Brain microvascular endothelial cell (primary cell): ENCODE results near the gene RNF111.
"Not testable (repeated sequence)": the region's sequence is repeated elsewhere in the genome, so short reads cannot be mapped to it uniquely, and the experiment has no call there.

ENCODE experiments used
- DNase-seq: peaks from one replicate; pipeline ENCODE4 v3.0.0-alpha.2; 2020
- H3K27ac ChIP-seq: fragments of 250-450 bp; sonication (Bioruptor Pico); 2 replicates; pipeline ENCODE4 v1.5.1; 2020; ENCODE audit warnings: mild to moderate bottlenecking, moderate library complexity
- H3K27me3 ChIP-seq: fragments of 250-450 bp; sonication (Bioruptor Pico); replicated peaks from 2 replicates; pipeline ENCODE4 v1.5.1; 2020; ENCODE audit warnings: mild to moderate bottlenecking
- H3K36me3 ChIP-seq: fragments of 250-450 bp; sonication (Bioruptor Pico); replicated peaks from 2 replicates; pipeline ENCODE4 v1.5.1; 2020; ENCODE audit warnings: mild to moderate bottlenecking
- H3K4me3 ChIP-seq: 2 replicates; pipeline ENCODE4 v1.5.1; 2011; ENCODE audit warnings: low read depth, mild to moderate bottlenecking, control low read depth, low read length, moderate library complexity
- in situ Hi-C: cut with HindIII; loops from 2 replicates; pipeline ENCODE4 v1.10.0; 2017; ENCODE audit warnings: low sequenced_read_pairs, low pct_ligation_motif_present
- TF ChIP-seq, protein P1 (sequence below): IDR thresholded peaks from 2 replicates; pipeline ENCODE4 v1.5.1; 2011; ENCODE audit warnings: low read depth, mild to moderate bottlenecking, moderate library complexity, low read length, control low read depth, inconsistent platforms; ENCODE audit errors: missing control alignments

Gene RNF111

DNA sequence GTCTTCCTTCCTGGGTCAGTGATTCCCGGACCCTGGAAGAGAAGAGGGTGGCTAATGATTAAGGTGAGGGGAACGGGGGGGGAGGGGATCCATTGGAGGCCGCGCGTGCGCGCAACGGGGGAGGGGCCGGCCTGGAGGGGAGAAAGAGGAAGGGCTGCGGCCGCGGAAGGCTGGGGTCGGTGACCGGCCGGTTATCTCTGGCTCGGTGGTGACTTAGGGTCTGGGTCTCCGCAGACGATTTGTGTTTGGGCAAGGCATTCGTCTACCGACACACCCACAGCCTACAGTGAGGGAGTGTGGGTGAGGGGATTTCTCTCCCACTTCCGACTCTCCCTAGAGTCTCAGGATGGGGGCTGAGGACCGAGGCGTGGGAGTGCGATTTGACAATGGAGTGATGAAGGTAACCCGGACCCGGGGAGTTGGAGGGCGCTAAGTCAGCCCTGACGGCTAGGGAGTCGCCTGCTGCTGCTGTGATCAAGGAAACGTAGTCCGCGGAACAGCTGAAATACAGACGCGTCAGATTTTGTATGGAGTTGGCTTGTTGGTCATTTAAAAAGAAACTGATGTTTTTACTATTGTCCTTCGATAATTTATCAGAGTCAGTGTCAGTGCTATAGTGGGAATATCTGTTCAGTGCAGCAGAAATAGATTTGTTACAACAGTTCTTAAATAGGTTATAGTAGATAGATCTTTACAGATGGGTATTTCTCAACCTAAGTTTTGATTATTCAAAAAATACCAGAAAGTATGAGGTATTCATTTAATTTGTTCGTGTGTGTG, 733 bp downstream of the RNF111 start:
- Histone ChIP-seq H3K27ac (peak overlapping the region; percentile 14), H3K27me3 (no peaks in the 10 kb centered on the region), H3K36me3 (peaks cover 4% of the 10 kb centered on the region), H3K4me3 (peak overlapping the region; percentile 99)
- in situ Hi-C loops, result no loop called here
- TF ChIP-seq, protein P1, sequence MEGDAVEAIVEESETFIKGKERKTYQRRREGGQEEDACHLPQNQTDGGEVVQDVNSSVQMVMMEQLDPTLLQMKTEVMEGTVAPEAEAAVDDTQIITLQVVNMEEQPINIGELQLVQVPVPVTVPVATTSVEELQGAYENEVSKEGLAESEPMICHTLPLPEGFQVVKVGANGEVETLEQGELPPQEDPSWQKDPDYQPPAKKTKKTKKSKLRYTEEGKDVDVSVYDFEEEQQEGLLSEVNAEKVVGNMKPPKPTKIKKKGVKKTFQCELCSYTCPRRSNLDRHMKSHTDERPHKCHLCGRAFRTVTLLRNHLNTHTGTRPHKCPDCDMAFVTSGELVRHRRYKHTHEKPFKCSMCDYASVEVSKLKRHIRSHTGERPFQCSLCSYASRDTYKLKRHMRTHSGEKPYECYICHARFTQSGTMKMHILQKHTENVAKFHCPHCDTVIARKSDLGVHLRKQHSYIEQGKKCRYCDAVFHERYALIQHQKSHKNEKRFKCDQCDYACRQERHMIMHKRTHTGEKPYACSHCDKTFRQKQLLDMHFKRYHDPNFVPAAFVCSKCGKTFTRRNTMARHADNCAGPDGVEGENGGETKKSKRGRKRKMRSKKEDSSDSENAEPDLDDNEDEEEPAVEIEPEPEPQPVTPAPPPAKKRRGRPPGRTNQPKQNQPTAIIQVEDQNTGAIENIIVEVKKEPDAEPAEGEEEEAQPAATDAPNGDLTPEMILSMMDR, result no peak
- DNase-seq, result peak; percentile 12

DNA sequence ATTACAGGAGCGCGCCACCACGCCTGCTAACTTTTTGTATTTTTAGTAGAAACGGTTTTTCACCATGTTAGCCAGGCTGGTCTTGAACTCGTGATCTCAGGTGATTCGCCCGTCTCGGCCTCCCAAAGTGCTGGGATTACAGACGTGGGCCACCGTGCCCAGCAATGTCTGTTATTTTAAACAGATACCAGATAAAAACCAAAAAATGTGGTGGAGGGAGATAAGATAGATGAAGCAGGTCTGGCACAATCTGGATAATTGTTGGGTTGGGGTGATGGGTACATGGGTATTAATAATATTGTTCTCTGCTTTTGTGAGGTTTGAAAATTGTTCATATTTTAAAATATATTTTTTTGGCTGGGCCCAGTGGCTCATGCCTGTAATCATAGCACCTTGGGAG, 4.7 kb downstream of the RNF111 start:
- Histone ChIP-seq H3K27ac (no peak overlapping the region), H3K4me3 (no peak overlapping the region), H3K36me3 (peaks cover 4% of the 10 kb centered on the region), H3K27me3 (no peaks in the 10 kb centered on the region)
- TF ChIP-seq, protein P1, result no peak
- in situ Hi-C loops, result no loop called here
- DNase-seq, result no peak

DNA sequence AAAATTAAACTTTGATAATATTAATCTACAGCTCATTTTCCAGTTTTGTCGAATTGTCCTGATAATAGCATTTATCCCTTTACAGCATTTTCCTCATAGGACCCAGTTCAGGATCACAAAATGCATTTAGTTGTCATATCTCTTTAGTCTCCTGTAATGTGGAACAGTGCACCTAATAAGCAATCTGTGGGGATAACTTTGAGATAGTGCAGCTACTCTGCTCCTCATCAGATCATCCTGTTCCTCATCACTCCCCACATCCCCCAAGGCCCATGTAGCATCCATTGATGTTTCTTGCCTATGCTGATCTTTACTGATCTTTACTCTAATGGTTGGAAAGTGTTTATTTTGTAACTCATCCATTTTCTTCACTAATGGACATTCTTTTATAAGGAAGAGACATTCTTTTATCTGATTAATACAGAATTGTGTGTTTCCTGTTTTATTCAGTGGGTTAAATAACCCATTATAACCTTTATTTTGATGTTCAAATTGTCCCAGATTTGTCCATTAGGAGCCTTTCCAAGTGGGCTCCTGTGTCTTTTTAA, 7.5 kb downstream of the RNF111 start:
- TF ChIP-seq, protein P1, result no peak
- in situ Hi-C loops, result no loop called here
- H3K27me3 ChIP-seq, result no peaks in the 10 kb centered on the region
- H3K36me3 ChIP-seq, result peaks cover 2% of the 10 kb centered on the region
- no peak overlapping the region for H3K4me3 ChIP-seq
- no peak overlapping the region for H3K27ac ChIP-seq
- DNase-seq, result no peak

DNA sequence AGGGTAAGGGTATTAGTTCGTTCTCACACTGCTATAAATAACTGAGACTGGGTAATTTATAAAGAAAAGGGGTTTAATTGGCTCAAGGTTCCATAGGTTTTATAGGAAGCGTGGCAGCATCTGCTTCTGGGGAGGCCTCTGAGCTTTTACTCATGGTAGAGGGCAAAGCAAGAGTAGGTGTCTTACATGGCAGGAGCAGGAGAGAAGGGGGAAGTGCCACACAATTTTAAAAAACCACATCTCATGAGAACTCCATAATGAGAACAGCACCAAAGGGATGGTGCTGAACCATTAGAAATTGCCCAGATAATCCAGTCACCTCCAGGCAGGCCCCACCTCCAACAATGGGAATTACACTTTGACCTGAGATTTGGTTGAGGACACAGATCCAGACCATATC, 12.2 kb downstream of the RNF111 start:
- H3K36me3 ChIP-seq, result peaks cover 3% of the 10 kb centered on the region
- no peaks in the 10 kb centered on the region for H3K27me3 ChIP-seq
- no peak overlapping the region for H3K27ac ChIP-seq
- in situ Hi-C loops, result no loop called here
- no peak for DNase-seq
- no peak overlapping the region for H3K4me3 ChIP-seq
- TF ChIP-seq, protein P1, result no peak

DNA sequence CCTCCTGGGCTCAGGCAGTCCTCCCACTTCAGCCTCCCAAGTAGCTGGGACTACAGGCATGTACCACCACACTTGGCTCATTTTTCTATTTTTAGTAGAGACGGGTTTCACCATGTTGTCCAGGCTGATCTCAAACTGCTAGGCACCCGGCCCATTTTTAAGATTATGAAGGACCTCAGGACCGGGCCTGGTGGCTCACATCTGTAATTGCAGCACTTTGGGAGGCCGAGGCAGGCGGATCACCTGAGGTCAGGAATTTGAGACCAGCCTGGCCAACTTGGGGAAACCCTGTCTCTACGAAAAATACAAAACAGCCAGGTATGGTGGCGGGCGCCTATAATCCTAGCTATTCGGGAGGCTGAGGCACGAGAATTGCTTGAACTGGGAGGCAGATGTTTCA, 12.8 kb downstream of the RNF111 start:
- H3K27ac ChIP-seq, in situ Hi-C loops, H3K36me3 ChIP-seq, DNase-seq, H3K4me3 ChIP-seq, H3K27me3 ChIP-seq: not testable (repeated sequence)

DNA sequence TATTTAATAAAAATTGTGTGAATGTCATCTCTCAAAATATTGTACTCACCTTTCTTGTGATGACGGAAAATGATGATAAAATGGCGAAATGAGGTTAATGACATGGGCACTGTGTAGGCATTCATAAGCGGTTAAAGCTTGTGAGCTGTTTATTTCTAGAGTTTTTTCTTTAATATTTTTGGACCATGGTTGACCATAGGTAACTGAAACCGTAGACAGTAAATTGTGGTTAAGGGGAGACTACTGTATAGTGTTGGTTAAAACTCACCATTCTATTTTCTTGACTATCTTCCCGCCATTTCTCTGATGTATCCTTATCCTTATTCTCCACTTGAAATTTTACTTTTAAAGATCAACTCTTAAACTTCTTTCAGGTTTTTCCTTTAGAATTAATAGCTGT, 14.5 kb downstream of the RNF111 start:
- DNase-seq, result no peak
- TF ChIP-seq, protein P1, result no peak
- in situ Hi-C loops, result no loop called here
- H3K4me3 ChIP-seq, result no peak overlapping the region
- no peaks in the 10 kb centered on the region for H3K27me3 ChIP-seq
- H3K27ac ChIP-seq, result no peak overlapping the region
- H3K36me3 ChIP-seq, result peaks cover 3% of the 10 kb centered on the region
